Esophagus squamous epithelium (tissue), 5 donors: ENCODE measurements around the gene ZCCHC17. TPM values are rescaled to one million over a fixed set of nuclear protein-coding genes. Genes with fewer than 3 reads are reported as not detected.

Source experiments
- DNase-seq: peaks from one replicate; lab custom pipeline; 2025; lab: John Stamatoyannopoulos, UW
- H3K27ac ChIP-seq, 4 donors: fragments of 200-600 bp; sonication (generic); one replicate each; pipeline ENCODE4 v1.5.1; 2016 to 2019; ENCODE audit warnings: mild to moderate bottlenecking in 1 of 4
- H3K27me3 ChIP-seq, 4 donors: fragments of 200-600 bp; sonication (generic); 1 replicate in 3 of 4; 2 replicates in 1 of 4; pipeline versions ENCODE4 v1.5.1 to v1.6.0; 2017 to 2021; ENCODE audit warnings: antibody characterized with exemption in 1 of 4
- H3K36me3 ChIP-seq, 3 donors: fragments of 200-600 bp; sonication (generic); one replicate each; pipeline ENCODE4 v1.5.1; 2016 to 2019
- H3K4me1 ChIP-seq, 3 donors: fragments of 200-600 bp; sonication (generic); one replicate each; pipeline ENCODE4 v1.5.1; 2017 to 2019
- H3K4me3 ChIP-seq, 4 donors: fragments of 200-600 bp; sonication (generic); 1 replicate in 3 of 4; 2 replicates in 1 of 4; pipeline ENCODE4 v1.5.1; 2016 to 2019; ENCODE audit warnings: mild to moderate bottlenecking in 2 of 4, moderate library complexity in 1 of 4
- H3K9me3 ChIP-seq, 3 donors: fragments of 200-600 bp; sonication (generic); one replicate each; pipeline ENCODE4 v1.5.1; 2016 to 2019
- CTCF ChIP-seq, 6 experiments: fragments of 450-650 bp in 4 of 6; fragments of 200-600 bp in 2 of 6; sonication (generic) in 2 of 6; IDR thresholded peaks; one replicate each; pipeline ENCODE4 v1.5.1; 2016 to 2019; ENCODE audit warnings: antibody characterized with exemption in 6 of 6, mild to moderate bottlenecking in 4 of 6, moderate library complexity in 4 of 6
- POLR2A ChIP-seq, 4 donors: fragments of 450-650 bp; IDR thresholded peaks; one replicate each; pipeline ENCODE4 v1.6.1; 2017; ENCODE audit warnings: antibody characterized with exemption in 4 of 4, mild to moderate bottlenecking in 4 of 4, moderate library complexity in 3 of 4
- WGBS, 2 donors: methylation state at CpG; one replicate each; pipeline ENCODE4 v1.1.5; 2018; 5-methylcytosine and 5-hydroxymethylcytosine counted together
- intact Hi-C: fragments of 100-400 bp; cut with DNase I; formaldehyde crosslinking; loops from one replicate; pipeline ENCODE4 v1.15.0; 2022
- total RNA-seq, 4 donors: library from RNA; depleted of rRNA; stranded (reverse); fragments of >200 nt; gene quantifications; one replicate each; pipeline ENCODE4 v1.1.0, GENCODE V29; 2016
- donor health status: DM: yes; HTN: yes; CAD: no.

The ZCCHC17 gene
- total RNA-seq, 4 donors from 2014 or later = 11.5 to 22.5 (median 18.6) TPM

DNA sequence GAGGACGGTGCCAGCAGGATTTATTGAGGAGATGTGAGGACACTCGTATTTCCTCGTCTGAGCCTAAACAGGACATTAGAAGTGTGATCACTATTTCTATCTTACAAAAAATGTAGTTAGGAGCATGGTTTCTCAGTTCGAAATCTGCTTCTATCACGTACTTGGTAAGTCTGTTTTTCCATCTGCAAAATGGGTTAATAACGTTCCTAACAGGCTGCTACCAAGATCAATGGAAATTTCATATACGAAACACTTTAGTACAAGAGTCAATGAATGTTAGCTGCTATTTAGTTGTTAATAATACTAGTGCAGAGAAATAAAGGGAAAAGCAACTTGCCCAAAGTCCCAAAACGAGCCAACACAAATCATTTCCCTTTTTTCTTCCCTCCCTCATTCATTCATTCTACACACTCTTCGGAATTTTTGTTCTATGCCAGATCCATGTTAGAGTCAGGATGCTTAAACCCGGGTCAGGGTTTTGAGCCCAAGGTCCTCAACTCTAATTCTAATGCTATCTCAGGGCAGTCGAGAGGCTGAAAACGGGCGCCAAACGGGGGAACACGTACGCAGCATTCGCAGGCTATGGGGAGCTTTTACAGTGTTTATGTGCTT lies 852 bp upstream of the ZCCHC17 start:
- DNase-seq = no peak
- H3K36me3 ChIP-seq = peaks cover 0 to 43% (median 9%) of the 10 kb centered on the region in 3 donors
- H3K9me3 ChIP-seq = no peaks in the 10 kb centered on the region
- intact Hi-C loops = no loop called here
- peaks cover 0 to 53% (median 23%) of the 10 kb centered on the region in 3 donors for H3K4me1 ChIP-seq
- TF ChIP-seq POLR2A (IDR thresholded peaks at IDR 0.05) = no peak
- TF ChIP-seq CTCF (IDR thresholded peaks at IDR 0.05) = no peak
- 12 to 17% methylated on average over 17 of the region's 17 CpGs for WGBS, 2 donors
- peak overlapping the region; percentile 94 to 98 (median 96) for H3K27ac ChIP-seq
- H3K27me3 ChIP-seq = no peaks in the 10 kb centered on the region
- peak overlapping the region; percentile 81 to 98 (median 93) for H3K4me3 ChIP-seq

DNA sequence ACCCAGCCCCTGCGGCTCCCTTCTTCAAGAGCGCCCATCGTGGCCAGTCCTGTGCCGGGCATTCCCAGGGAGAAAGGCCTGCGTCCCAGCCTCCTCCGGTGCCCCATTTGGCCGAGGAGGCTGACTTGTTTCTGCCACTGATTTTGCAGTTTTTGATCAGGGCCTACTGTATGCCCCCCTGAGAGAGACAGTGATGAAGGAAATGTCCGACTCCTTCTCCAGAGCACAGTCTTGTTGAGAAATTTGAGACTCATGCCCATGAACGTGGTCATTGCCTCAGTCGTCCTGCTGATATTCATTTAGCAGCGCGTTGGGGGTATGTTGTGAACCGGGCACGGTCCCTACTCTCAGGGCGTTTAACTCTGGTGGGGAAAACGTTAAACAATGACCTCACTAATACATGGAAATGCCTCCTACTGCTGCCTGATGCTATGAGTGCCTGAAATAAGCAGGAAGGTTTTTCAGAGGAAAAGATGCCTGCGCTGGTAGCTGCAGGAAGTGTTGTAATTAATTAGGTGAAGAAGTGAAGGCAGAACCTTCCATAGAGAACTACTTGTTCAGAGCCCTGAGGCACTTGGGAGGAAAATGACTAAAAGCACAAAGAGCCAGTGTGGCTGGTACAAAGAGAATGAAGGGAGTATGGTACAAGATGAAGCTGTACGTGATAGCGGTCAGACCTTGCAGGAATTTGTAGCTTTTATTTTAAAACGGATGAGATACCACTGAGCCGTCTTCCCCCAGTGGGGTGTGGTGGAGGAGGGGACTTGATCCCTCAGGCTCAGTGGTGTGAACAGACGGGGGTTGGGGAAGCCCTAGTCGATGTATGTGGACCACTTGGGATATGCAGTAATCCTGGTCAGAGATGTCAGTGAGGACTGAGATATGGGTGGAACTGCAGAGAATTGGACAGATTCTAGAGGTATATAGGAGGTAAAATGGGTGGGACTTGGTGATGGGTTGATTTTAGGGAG lies 730 bp downstream of the ZCCHC17 start:
- TF ChIP-seq POLR2A (IDR thresholded peaks at IDR 0.05) (no peak), CTCF (IDR thresholded peaks at IDR 0.05) (no peak)
- DNase-seq = no peak
- peak overlapping the region; percentile 81 to 98 (median 93) for H3K4me3 ChIP-seq
- H3K27me3 ChIP-seq = no peaks in the 10 kb centered on the region
- peak overlapping the region; percentile 94 to 98 (median 96) for H3K27ac ChIP-seq
- H3K4me1 ChIP-seq = peaks cover 0 to 53% (median 23%) of the 10 kb centered on the region in 3 donors
- WGBS, 2 donors = 3% methylated on average over 10 to 20 of the region's 23 CpGs
- no peaks in the 10 kb centered on the region for H3K9me3 ChIP-seq
- peaks cover 0 to 27% (median 0%) of the 10 kb centered on the region in 3 donors for H3K36me3 ChIP-seq
- intact Hi-C loops = no loop called here

- 90 to 96% methylated on average over 1 of the region's 1 CpG for WGBS, 2 donors
Observed at GRCh38 chr1:31299365-31299764, 2.5 kb downstream of the ZCCHC17 start.

GRCh38 chr1:31300193-31300592 lies 3.4 kb downstream of the ZCCHC17 start:
- 87 to 91% methylated on average over 3 of the region's 3 CpGs for WGBS, 2 donors
- no peak for TF ChIP-seq POLR2A (IDR thresholded peaks at IDR 0.05)
- TF ChIP-seq CTCF (IDR thresholded peaks at IDR 0.05) = no peak
- Histone ChIP-seq H3K27me3 (no peaks in the 10 kb centered on the region), H3K27ac (no peak overlapping the region), H3K4me1 (peaks cover 0 to 44% (median 20%) of the 10 kb centered on the region in 3 donors), H3K36me3 (peaks cover 0 to under 1% (median 0%) of the 10 kb centered on the region in 3 donors), H3K4me3 (no peak overlapping the region), H3K9me3 (no peaks in the 10 kb centered on the region)
- no peak for DNase-seq
- intact Hi-C loops = no loop called here

More at GRCh38 chr1:31299365-31299764, 2.5 kb downstream of the ZCCHC17 start:
- Histone ChIP-seq H3K4me1 (peaks cover 0 to 52% (median 23%) of the 10 kb centered on the region in 3 donors), H3K27ac (no peak overlapping the region), H3K36me3 (peaks cover 0 to 9% (median 0%) of the 10 kb centered on the region in 3 donors), H3K27me3 (no peaks in the 10 kb centered on the region), H3K9me3 (no peaks in the 10 kb centered on the region), H3K4me3 (no peak overlapping the region)
- intact Hi-C loops = no loop called here
- no peak for TF ChIP-seq POLR2A (IDR thresholded peaks at IDR 0.05)
- no peak for TF ChIP-seq CTCF (IDR thresholded peaks at IDR 0.05)
- no peak for DNase-seq
